OCI-LY3 (cell line): Measurements from ENCODE around the gene EXOC4.

ENCODE experiments used
- CTCF ChIP-seq: fragments of 200-600, 300-600 bp; sonication (generic); IDR thresholded peaks from 2 replicates; pipeline ENCODE4 v1.5.1; 2014; ENCODE audit warnings: antibody characterized with exemption, low read length, low read depth
- EZH2phosphoT487 ChIP-seq: fragments of 200-600 bp; shearing (Covaris generic); IDR thresholded peaks from 2 replicates; pipeline ENCODE4 v1.6.1; 2018; ENCODE audit warnings: antibody characterized with exemption, mixed run types, low read depth

- TF ChIP-seq CTCF (no peak), EZH2phosphoT487 (no peak)
Measured at GRCh38 chr7:133345690-133346421, 93.0 kb downstream of the EXOC4 start.
